ENCODE results near the gene DOCK10.
A peak's percentile ranks its signal among the peaks of the same experiment; 100 is the strongest.

DOCK10 gene

DNA sequence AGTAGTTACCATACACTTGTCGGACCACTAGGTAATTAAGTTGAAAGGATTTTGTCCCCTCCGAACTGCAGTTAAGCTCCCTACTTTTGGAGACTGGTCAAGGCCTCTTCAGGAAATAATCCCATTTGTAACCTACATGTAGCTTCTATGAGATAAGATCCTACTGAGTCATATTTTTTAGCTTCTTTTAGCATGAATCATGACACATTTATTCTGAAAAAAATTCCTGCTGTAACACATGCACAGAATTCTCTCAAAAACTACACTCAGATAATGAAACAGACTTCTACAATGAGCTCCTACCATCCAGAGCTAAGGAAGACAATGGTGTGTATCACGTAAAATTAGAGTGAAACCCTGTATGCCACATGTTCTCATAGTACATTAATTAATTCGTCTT is 225.5 kb downstream of the DOCK10 start:
- DNase-seq: no peak

DNA sequence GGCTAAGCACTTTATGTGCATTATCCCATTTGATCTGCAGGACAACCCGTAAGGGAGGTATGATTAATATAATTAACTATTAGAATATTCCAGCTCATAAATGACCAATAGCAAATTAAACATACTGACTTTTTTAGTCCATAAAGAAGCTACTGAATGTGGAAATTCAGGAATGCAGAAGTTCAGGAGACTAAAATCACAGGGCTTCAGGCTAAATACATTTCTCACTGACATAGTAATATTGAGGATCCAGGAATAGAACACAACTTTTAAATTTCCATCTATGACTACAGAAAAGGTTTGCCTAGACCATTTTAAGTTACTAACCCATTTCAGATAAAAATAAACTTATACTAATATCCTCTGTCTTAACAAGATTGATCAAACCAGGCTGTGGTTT is 228.7 kb downstream of the DOCK10 start:
- no peak for DNase-seq

DNA sequence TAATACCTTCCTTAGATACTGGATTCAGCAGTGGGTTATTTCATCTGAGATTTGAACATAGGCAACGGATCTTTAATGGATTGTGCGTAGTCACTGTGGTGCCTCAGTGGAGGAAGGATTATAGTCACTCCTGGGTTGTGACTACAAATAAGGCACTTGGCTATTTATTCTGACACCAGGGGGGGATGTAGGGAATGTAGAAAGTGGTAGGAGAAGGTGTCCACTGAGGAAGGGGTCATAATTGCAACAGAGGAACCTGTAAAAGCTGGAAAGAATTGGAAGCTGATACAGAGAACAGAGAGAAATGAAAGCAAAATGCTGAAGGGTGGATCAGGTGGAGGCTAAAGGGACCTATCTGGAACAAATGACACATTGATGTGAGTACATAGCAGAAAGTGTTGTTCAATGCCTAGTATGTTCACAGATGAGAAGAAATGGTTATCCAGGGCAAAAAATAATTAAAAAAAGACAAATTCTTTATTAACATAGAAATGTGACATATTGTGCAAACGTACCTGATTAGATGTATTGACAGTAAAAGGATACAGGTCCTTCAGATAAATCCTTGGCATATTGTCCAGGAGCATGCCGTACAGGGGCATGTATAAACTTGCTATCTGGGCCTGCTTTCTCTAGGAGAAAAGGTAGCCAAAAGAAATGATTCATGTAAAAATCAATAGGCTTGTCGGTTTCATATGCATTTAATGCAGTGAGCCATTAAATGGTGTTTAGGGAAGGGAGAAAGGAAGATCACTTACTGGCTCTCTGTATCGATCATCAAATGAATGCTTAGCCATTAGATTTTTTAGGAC is 234.9 kb downstream of the DOCK10 start:
- DNase-seq: no peak

DNA sequence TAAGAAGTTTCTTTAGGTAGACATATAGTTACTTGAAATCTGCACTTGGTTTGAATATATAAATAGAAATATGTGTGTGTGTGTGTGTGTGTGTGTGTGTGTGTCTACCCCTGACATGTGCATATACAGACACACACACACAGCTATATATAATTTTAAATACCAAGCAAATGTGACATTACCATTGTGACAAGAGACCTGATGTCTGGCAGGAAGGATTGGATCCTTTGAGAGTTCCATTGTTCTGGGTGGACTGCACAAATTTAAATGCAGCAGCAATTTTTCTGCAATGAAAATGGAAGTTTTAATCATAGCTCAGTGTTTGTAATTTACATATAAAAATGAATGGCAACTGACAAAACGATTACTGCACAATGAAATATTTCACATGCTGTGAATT is 238.3 kb downstream of the DOCK10 start:
- no peak for DNase-seq

DNA sequence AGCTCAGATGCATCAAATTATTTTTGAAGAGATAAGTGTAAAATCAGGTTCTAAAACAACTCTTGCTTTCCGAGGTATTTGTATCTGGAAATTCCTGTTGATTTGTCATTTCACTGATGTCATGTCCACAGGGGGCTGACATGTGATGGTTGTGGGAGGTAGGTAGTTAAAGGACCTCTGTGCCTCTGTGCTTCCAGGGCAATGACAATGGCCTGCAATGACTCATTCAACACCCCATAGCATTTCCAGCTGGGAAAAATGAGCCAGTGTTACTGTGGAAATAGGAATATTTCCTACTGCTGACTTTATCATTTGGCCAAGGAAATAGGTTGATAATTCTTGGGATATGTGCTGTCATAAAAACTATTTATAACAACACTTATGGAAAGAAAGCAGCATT is 239.9 kb downstream of the DOCK10 start:
- DNase-seq: no peak

DNA sequence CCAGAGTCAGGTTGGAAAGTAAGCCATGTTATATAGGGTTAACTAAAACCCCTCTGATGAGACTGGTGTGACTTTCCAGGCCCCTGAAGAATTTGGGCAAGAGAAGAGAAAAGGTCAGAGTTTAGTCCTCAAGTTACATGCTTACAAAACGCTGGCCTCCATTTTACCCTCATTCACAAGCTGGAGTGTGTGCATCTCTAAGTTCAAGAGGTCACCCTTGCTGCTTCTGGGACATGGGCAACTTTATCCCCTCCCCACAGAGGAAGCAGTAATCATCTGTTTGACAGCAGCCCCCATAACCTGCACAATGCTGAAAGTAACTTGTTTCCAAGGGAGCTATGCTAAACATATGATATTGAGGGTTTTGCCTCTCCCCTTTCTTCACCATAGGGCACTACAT is 240.9 kb downstream of the DOCK10 start:
- DNase-seq: no peak

DNA sequence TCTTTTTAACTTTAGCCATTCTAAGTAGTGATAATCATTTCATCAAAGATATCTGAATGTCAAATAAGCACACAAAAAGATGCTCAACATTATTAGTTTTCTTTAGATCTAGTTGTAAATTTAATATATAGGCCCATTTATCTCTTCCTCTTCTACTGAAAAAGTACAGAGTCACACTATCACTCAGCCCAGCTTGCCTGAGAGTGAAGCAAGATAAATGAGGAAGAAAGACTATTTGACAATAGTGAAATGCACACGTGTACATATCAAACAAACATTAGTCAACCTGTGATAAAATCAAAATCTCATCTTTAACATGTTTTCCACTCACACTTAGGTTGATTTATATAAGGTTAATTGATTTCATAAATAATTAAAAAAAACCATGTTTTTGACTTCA is 242.6 kb downstream of the DOCK10 start:
- no peak for DNase-seq

DNA sequence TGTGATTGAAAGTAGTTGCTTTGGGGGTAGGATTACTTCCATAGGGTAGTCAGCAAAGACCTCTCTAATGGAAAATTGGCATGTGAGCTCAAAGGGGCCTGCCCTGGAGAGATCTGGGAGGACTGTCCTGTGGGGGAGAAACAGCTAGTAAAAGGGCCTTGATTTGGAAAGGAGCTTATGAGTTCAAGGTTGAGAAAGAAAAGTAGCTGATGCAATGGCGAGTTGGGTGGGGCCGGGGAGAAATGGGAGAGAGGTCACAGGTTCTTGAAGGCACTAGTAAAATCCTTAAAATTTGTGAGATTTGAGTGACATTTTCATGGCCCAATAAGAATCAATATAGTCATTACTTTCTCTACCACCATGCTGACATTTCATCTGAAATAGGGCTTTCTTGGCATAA is 244.1 kb downstream of the DOCK10 start:
- no peak for DNase-seq

DNA sequence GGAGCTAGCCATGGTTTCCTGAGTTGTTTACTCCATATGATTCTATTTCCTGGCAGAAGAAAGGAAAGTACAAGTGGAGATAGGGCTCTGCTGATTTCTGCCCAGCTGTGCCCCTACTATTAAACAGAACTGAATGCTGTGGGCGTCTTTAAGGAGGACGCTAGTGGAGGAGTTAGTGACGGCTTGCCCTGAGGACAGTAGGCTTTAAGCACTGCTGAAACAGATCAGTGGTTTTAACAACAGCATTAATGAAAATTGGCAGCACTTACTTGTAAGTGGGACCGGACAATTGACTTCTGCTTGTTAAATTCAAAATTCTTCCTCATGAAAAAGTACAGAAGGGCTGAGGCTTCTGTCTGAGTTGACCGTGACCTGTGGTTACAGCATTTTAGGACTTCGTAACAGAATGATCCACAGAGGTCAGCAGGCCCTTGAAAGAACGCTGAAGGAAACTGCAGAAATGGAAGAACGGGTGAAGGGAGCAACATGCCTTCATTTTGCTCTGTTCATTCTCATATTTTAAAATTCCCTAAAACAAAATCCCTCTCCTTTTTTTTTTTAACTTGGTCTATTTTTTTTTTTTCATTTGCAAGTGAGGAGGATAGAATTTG is 245.5 kb downstream of the DOCK10 start:
- no peak for DNase-seq

DNA sequence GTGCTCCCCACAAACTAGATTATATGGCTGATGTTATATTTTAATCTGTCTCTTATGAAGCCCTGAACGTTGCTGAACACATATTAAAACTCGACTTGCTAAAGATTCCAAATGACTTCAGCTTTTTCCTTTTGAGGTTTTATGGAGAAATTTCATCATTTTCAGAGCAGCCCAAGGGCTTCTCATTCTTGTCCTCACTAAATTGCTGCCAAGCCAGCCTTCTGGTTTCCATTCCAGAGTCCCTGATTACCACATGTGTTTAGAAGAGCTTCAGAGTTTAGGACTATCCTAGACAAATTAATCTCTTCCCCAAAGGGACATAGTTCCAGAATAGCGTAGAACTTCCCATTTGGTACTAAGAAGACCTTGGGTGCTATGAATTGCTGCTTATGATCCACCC is 248.3 kb downstream of the DOCK10 start:
- no peak for DNase-seq

DNA sequence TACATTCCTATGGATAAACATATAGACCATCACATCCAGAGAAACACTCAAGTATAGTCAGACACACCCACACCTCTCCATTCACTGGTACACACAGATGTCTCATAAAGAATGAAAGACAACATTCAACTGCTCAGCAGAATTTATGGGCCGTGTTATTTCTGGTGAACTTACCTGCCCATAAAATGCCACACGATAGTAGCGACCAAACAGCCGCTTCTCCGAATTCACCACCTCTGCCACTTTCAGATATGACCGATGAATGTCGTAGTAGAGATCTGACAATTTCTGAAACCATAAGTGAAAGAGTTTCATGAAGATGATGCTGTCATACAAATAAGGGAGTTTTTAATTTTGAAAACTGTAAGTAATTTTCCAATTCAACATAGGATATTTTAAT is 255.4 kb downstream of the DOCK10 start:
- no peak for DNase-seq

DNA sequence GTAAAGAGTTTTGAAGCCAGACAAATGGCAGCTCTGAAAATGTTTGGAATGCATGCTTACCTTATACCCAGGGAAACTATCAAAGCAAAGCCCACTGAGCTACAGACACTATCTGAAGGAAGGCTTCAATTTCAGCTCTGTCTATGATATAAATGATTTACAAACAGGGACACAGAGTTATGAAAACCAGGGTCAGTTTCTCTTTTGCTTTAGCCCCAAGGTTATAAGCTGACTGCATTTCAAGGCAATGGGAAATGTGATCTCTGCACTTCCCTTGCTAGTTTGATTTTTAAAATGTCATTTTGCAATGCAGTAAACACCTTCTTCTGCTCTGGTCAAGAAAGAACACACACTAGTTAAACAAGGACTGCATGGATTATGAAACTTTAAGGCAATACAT is 260.9 kb downstream of the DOCK10 start:
- DNase-seq: no peak

DNA sequence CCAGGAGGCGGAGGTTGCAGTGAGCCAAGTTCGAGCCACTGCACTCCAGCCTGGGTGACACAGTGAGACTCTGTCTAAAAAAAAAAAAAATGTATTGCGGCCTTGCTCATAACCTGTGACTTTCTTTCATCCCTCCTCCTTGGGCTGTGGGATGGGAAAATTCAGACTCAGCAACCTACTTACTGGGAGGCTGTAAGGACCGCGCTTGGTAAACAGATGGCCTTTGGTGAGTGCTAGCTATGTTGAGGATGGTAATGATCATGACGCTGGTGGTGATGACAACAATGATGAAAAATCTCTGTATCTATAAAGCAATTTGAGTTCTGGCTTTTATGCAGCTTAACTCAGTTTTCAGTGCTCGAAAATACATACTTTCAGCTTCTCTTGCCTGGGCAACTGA is 261.4 kb downstream of the DOCK10 start:
- no peak for DNase-seq

DNA sequence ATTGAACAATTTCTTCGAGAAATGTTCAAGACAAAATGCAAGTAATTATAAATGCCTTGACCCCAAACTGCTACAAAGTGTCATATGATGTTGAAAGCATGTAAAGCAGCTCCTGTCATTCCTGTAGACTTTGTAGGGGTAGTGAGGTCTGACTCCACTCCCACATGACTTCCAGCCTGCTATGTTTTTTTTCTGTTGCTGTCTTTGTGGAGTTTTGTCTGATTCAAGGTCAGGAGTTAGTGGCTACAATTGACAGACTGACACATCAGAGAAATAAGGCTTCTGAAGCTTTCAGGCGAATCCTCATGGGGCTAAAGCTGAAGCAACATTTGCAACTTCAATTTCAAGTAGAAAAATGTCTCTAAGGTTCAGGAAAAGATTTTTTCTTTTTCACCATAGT is 262.2 kb downstream of the DOCK10 start:
- DNase-seq: no peak

DNA sequence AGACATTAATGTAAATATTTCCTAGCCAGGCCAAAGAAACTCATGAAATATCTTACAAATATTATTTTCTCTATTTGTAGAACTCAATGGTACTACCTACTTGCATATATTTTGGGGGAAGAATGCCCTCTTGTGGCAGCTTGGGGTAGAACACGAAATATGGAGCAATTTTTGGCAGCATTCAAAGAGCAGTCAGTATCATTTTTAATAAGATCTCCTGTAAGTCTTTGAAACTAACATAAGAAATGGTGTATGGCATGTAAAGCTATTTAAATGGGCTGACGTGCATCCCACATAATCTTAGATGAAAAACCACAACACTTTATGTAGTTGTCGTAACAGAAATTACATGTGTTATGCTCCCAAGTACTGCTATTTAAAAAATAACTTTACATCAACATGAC is 263.8 kb downstream of the DOCK10 start:
- peak; percentile 70 for DNase-seq

DNA sequence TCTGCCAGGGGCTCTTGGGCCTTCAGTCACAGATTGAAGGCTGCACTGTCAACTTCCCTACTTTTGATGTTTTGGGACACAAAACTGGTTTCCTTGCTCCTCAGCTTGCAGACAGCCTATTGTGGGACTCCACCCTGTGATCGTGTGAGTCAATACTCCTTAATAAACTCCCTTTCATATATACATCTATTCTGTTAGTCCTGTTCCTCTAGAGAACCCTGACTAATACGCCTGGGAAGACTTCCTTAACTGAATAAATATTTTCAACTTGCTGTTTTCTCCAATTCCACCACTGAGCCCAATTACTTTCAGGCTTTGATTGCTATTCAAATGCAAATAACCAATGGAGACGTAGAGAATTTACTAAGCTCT is 264.7 kb downstream of the DOCK10 start:
- no peak for DNase-seq

DNA sequence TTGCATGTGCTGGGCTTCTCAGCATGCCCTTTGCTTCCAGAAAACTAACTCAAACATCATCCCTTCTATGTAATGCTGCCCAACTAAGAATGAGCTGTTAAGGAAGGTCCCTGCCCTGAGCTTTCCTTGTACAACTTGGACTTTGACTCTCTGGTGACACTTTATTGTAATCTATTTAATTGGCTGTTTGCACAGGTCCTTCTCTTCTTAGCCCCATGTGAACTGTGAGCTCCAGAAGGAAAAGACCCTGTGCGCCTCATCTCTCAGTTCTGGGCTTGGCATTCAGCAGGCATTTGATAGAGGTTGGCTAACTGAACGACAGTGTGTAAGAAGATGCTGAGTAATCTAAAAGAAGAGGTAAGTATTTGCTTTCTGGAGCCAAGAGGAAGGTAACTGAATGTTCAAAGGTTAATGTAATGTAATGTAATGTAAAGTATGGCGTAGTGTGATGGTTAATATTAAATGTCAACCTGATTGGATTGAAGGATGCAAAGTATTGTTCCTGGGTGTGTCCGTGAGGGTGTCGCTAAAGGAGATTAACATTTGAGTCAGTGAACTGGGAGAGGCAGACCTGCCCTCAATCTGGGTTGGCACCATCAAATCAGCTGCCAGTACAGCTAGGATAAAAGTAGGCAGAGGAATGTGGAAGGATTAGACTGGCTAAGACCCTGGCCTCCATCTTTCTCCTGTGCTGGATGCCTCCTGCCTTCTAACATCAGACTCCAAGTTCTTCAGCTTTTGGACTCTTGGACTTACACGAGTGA is 265.3 kb downstream of the DOCK10 start:
- no peak for DNase-seq

DNA sequence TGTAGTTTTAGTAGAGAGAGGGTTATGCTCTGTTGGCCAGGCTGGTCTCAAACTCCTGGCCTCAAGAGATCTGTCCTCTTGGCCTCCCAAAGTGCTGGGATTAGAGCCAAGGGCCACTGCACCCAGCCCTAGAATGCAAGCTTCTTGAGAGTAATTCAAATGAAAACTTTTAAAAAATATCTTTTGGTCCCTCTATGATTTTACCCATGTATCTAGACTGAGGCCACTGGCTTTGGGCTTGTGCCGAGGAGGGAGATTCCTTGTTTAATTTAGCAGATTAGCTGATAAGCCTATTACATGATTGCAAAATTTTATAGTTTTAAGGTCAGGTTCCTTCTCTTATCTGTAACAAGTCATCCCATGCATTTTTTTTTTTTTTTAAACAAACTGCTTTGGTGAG is 266.6 kb downstream of the DOCK10 start:
- no peak for DNase-seq

DNA sequence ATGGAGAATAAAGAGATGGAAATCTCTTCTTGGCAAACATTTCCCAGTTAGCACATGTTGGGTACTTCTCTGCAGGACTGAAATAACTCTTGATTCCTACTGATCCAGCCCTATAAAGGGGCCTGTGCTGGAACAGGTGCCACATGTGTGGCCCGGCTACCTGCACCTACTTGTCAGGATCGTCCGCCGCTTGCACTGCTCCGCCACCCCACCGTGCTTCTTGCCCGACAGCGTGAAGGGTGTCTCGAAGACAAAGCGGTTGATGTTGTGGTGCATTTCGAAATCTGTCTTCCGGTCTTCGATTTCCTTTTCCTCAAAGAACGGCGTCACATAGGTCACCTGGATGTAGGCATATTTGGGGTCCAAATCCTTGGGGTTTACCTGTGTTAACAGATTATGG is 267.5 kb downstream of the DOCK10 start:
- DNase-seq: no peak

DNA sequence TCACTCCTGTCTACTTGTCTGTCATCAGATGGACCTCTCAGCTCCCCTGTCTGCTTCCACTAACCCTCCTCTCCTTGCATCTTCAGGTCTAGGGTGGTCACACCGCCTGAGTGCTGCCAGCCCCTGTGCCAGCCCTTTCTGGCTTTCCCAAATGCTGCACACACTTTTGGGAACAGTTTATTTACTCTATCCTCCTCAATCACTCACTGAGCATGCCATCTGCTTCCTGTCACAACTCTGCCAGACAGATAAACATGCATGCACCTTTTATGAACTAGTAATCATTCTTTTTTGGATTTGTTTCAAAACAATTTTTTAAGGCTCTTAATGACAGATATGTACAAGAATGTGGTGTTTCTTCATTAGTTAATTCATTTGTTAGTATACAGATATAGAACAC is 269.8 kb downstream of the DOCK10 start:
- no peak for DNase-seq

DNA sequence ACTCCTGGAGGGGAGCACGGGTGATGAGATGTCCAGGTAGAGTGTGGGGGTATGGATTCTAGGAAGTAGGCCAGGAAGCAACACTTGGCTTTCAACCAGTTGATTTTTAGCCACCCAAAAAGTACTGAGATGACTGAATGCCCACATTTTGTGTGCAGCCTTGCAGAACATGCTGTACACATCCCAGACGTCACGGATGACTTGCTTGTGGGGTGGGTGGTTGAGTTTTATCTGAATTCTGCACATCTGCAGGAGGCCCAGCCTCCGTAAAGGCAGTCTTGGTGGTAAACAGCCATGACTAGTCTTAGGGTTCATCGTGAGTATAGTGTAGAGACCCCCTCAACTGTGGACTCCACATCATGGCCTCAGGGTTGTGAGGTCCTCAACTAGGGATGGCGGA is 272.8 kb downstream of the DOCK10 start:
- DNase-seq: no peak

DNA sequence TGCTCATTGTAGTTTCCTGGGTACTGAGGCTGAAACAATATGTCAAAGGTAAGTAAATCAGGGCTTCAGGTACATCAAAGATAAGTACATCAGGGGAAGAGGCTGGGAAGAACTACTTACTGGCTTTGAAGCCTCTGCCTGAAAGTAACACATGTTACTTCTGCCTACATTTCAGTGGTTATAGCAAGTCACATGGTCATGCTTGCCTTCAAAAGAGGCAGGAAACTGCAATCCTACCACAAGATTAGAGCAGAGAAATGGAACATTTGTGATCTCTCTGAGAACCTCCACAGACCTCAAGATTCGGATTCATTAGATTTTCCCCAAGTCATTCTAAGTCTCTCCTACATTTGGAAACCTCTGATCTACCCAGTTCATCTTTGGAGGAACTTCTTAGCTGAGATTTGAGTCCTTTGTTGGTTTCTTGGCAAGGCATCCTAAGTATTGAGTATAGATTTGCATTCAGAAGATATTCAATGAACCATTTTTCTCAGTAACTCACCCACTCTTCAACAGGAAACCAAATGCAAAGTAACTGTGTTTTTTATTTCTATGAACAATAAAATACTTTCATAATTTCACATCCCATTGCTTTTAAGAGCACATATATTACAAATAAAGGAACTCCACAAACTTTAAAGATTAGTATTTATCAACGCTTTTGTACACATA is 277.6 kb downstream of the DOCK10 start:
- peak; percentile 28 for DNase-seq

DNA sequence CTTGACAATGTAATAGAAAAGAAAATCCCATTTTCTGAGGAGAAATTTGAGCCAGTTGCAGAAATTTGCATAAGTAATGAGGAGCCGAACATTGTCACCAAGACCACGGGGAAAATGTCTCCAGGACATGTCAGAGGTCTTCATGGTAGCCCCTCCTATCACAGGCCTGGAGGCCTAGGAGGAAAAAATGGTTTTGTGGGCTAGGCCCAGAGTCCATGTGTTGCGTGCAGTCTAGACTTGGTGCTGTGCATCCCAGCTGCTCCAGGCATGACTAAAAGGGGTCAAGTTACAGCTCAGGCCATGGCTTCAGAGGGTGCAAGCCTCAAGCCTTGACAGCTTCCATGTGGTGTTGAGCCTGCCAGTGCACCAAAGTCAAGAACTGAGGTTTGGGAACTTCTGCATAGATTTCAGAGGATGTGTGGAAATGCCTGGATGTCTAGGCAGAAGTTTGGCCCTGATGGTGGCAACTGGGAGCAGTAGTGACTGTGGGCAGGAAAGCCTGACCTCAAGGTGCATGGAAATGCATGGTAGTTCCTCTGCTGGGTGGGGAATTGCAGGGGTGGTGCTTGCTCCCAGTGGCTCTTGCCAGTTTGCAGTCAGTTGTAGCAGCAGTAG is 284.2 kb downstream of the DOCK10 start:
- no peak for DNase-seq
